Stimulated activated CD8-positive, alpha-beta memory T cell treated with anti-CD3 and anti-CD28 coated beads, Interleukin-4, amount 100 ng/mL, for 48 hours (primary cell): Measurements from ENCODE around the gene ASTN1.
"Not testable (repeated sequence)": the region's sequence is repeated elsewhere in the genome, so short reads cannot be mapped to it uniquely, and the experiment has no call there.

ENCODE experiments used
- DNase-seq: peaks from one replicate; pipeline ENCODE4 v3.0.0-alpha.2; 2020

Gene ASTN1

GRCh38 chr1:177103005-177103852, 61.3 kb downstream of the ASTN1 start:
- no peak for DNase-seq

- DNase-seq, result no peak
These were observed 72.5 kb downstream of the ASTN1 start for GRCh38 chr1:177092001-177092400.

DNA sequence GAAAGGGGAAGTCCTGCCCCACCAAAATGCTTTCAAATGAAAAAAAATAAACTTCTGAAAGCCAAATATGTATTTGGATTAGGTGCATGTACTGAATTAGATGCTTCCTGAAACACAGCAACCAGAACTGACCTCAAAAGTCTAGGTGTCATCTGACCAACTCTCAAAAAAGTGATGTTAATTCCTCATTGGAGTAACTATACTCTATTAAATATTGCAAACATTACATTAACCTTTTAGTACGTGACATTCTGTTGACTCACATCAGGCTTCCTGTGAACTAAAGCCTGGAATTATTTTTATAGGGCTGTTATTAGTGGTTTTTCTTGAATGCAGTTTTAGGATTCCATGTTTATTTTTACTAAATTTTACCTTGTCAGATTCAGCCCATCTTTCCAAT, 73.5 kb downstream of the ASTN1 start:
- DNase-seq, result no peak

DNA sequence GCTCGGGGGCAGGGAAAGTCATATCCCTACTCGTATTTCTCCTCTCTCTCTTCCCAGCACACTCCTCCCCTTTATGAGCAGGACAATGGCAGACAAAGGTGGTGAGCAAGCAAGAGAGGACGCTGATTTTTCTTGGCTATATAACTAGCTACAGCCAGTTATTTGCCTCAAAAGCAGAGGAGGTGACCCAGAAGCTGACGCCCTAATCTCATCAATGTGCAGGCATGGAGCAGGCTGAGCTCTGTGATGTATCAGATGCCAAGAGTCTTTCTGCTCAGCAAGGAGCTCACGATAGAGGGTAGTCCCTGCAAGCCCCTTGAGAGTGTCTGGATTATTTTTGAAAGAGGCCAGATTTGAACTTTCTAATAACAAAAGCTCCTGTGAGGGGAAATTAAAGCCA, 75.5 kb downstream of the ASTN1 start:
- no peak for DNase-seq

- DNase-seq, result no peak
These were observed 81.4 kb downstream of the ASTN1 start for GRCh38 chr1:177082855-177083693.

DNA sequence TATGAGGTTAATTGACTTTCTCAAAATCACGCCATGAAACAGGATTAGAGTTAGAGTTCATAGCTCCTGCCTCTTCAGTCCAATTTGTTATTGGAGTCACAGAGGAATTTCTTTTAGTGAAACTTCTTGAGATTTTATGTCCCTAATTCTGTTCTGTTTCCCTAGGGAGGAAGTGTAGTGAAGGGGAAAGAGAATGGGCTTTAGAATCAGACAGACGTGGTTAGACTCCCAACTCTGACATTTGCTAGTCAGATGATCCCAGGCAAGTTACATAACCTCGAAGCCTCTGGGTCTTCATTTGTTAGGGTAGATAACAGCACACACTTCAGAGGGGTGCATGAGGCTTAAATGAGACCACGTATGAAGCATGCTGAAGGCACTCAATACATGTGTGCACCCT, 83.9 kb downstream of the ASTN1 start:
- DNase-seq, result no peak

- DNase-seq, result no peak
These were observed 86.6 kb downstream of the ASTN1 start for GRCh38 chr1:177077734-177078499.

GRCh38 chr1:177077006-177077405, 87.5 kb downstream of the ASTN1 start:
- DNase-seq, result no peak

GRCh38 chr1:177074811-177075210, 89.7 kb downstream of the ASTN1 start:
- not testable (repeated sequence) for DNase-seq

GRCh38 chr1:177069490-177069889, 95.0 kb downstream of the ASTN1 start:
- no peak for DNase-seq

GRCh38 chr1:177067752-177068410, 96.6 kb downstream of the ASTN1 start:
- DNase-seq, result no peak

GRCh38 chr1:177065430-177065829, 99.1 kb downstream of the ASTN1 start:
- no peak for DNase-seq

DNA sequence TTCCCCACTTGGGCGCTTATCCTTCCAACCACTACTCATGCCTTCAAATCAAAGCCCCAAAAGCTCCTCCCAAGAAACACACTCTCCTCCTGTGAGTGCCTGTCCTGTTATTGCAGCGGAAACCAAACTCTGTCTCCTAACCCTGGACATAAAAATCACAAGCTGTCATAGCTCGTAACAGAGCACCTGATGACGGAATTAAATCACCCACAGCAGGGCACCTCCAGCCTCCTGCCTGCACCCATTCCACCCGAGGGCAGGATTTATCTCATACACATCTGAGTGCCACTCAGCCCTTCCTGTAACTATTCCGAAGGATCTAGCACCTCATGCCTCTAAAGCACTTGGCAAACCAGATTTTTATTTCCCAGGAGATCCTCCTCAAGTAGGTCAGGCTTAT, 100.9 kb downstream of the ASTN1 start:
- no peak for DNase-seq

- DNase-seq, result no peak
These were observed 110.0 kb downstream of the ASTN1 start for GRCh38 chr1:177054542-177054941.

DNA sequence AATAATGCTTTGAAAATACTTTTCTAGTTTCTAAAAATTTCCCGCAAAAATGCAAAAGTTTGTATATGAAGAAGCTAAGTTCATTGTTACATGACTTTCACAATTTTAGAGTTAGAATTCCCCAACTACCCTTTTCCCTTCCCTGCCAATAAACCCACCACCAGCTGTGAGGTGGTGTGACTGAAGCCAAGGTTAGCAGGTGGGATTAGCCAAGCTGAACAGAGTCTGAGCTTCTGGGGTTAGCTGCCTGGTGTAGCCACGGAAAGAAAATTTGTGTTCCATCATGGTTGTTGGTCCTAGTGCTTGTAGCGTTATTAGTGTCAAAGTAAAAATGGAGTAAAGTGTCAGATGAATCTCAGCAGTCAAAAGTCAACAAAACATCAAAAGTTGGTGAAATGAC, 110.9 kb downstream of the ASTN1 start:
- no peak for DNase-seq

DNA sequence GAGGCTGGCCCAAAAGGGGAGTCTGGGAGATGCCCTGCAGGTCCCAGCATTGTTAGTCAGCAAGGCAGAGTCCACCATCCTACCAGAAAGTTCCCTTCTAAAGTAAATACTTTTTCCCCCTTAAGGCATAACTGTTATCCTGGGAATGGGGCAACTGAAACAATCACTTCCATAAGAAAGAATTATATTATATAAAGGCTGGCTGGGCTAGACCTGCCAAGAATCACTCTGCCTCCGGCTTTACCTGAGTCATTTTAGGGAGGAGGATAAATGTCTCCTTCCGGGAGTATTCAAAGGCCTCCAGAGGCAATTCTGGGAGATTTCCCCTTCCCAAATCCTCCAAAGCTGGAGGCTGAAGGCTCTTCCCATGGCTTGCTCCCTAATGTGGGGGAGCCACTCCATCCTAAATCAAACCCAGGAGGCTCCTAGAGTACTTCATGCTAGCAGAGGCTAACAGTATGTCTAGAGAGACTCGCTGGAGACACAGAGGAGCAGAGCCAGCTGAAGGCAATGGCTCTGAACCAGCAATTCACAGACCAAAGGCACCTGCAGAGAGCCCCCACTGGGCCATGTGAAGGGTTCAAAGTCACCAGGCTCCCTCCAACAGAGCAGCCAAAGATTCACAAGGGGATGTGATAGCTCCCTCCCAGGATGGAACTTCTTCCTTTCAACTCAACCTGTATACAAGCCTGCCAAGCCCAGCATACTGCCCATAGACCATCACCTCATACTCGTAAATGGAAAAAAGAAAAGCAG, 116.0 kb downstream of the ASTN1 start:
- no peak for DNase-seq

DNA sequence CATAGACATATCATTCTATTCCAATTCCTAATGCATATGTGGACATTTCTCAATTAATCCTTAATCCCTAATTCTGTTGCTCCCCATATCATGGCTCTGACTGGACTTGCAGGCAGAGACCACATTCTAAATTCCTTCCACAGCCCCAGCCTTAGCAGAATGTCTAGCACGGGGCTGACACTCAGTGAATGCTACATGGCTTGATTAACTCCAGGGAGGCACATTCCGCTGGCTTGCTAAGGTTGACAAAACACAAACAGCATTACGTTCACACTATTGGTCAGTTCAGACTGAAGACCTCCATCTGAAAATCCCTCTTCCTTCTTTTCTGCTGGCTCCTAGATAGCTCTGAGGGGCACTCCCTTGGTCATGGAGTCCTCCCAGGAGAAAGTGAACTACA, 119.4 kb downstream of the ASTN1 start:
- DNase-seq, result no peak

- no peak for DNase-seq
These were observed 120.1 kb downstream of the ASTN1 start for GRCh38 chr1:177044390-177044789.

DNA sequence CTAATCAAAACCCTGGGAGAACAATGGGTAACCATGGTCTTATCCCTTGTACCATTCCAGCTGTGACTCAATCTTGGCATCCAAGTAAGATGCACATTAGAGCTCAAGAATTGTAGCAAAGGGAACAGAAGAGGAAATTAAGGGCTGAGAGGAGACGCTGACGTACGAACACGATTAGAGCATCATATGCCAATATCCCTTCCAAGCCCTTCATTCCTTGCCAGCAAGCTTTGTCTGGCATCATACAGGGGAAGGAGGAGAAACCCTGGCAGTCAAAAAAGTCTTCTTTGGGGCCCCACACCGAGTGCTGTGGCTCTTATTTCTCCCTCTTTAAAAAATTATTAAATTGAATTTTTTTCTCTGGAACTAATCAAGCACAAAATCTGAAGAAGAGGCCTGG, 120.9 kb downstream of the ASTN1 start:
- no peak for DNase-seq

GRCh38 chr1:177035586-177035985, 128.9 kb downstream of the ASTN1 start:
- DNase-seq, result no peak

GRCh38 chr1:177033628-177034027, 130.9 kb downstream of the ASTN1 start:
- no peak for DNase-seq

GRCh38 chr1:177032434-177032833, 132.1 kb downstream of the ASTN1 start:
- DNase-seq, result no peak
